Measurements from ENCODE around the gene HINT2.

DNA sequence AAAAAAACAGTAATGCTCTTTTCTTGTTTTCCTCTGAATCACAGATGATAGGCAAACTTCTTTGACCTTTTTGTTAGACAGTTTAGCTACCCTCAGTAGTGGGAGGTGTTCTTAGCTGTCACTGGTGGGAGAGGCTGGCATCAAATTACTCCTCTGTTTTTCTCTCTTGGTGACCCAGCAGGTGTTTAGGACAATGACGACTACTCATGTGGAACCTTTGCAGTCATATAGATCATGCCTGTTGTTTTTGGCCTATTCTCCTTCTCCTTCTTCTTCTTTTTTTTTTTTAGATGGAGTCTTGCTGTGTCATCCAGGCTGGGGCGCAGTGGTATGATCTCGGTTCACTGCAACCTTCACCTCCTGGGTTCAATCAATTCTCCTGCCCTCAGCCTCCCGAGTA is 38.8 kb downstream of the HINT2 start:
- TF ChIP-seq, protein P1, sequence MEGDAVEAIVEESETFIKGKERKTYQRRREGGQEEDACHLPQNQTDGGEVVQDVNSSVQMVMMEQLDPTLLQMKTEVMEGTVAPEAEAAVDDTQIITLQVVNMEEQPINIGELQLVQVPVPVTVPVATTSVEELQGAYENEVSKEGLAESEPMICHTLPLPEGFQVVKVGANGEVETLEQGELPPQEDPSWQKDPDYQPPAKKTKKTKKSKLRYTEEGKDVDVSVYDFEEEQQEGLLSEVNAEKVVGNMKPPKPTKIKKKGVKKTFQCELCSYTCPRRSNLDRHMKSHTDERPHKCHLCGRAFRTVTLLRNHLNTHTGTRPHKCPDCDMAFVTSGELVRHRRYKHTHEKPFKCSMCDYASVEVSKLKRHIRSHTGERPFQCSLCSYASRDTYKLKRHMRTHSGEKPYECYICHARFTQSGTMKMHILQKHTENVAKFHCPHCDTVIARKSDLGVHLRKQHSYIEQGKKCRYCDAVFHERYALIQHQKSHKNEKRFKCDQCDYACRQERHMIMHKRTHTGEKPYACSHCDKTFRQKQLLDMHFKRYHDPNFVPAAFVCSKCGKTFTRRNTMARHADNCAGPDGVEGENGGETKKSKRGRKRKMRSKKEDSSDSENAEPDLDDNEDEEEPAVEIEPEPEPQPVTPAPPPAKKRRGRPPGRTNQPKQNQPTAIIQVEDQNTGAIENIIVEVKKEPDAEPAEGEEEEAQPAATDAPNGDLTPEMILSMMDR (conservative IDR thresholded peaks at IDR 0.05; ENCODE audit: low read depth, low read length), result no peak
- TF ChIP-seq EZH2 (IDR thresholded peaks at IDR 0.05; ENCODE audit: borderline replicate concordance, low read depth, low read length, poor library complexity, severe bottlenecking), result no peak

Measured in A673 (cell line).